C4-2B (cell line): ENCODE results near the gene GRHL1.

Experiments
- ZFX ChIP-seq: fragments of 450-650 bp; IDR thresholded peaks from 2 replicates; pipeline ENCODE4 v1.6.1; 2017
- TF ChIP-seq, protein P1 (sequence below): fragments of 450-650 bp; conservative IDR thresholded peaks from 2 replicates; pipeline ENCODE4 v1.5.1; 2017; ENCODE audit warnings: mild to moderate bottlenecking

DNA sequence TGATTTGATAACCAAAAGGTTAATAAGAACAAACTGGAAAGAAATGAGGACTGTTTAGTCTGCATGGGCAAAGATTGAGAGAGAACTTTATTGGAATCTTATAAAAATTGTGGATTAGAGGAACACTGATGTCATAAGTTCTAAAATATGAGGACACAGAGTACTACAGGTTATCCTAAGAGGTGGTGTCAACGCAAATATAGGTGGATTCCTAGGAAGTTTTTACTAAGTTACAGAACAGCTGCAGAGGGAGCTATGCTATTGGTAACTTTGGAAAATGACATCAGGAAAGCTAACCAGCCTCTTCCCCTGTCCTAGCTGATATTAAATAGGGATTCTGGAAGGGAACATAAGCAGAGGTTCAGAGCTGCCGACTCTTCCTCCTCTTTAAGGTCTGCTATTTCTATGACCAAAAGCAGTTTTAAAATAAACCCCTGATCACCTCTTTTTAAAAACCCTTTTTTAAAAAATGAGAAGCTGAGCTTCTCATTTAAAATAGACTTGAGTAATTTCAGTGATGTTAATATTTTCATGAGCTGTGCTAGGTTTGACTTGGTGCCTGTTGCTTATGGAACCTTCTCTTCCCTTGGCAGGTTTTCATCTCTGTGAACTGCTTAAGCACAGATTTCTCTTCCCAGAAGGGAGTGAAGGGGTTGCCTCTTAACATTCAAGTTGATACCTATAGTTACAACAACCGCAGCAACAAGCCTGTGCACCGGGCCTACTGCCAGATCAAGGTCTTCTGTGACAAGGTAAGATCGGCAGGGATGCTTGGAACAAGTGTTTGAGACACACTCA, 34.2 kb downstream of the GRHL1 start:
- TF ChIP-seq, protein P1, sequence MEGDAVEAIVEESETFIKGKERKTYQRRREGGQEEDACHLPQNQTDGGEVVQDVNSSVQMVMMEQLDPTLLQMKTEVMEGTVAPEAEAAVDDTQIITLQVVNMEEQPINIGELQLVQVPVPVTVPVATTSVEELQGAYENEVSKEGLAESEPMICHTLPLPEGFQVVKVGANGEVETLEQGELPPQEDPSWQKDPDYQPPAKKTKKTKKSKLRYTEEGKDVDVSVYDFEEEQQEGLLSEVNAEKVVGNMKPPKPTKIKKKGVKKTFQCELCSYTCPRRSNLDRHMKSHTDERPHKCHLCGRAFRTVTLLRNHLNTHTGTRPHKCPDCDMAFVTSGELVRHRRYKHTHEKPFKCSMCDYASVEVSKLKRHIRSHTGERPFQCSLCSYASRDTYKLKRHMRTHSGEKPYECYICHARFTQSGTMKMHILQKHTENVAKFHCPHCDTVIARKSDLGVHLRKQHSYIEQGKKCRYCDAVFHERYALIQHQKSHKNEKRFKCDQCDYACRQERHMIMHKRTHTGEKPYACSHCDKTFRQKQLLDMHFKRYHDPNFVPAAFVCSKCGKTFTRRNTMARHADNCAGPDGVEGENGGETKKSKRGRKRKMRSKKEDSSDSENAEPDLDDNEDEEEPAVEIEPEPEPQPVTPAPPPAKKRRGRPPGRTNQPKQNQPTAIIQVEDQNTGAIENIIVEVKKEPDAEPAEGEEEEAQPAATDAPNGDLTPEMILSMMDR, result no peak
- no peak for TF ChIP-seq ZFX
